Stimulated activated CD4-positive, alpha-beta T cell treated with anti-CD3 and anti-CD28 coated beads, Interleukin-4, amount 100 ng/mL, for 4 hours (primary cell): ENCODE measurements around the gene JADE2.
"Not testable (repeated sequence)": the region's sequence is repeated elsewhere in the genome, so short reads cannot be mapped to it uniquely, and the experiment has no call there.

Experiments used
- DNase-seq, 2 experiments: peaks; one replicate each; pipeline ENCODE4 v3.0.0-alpha.2; 2020

JADE2 gene

DNA sequence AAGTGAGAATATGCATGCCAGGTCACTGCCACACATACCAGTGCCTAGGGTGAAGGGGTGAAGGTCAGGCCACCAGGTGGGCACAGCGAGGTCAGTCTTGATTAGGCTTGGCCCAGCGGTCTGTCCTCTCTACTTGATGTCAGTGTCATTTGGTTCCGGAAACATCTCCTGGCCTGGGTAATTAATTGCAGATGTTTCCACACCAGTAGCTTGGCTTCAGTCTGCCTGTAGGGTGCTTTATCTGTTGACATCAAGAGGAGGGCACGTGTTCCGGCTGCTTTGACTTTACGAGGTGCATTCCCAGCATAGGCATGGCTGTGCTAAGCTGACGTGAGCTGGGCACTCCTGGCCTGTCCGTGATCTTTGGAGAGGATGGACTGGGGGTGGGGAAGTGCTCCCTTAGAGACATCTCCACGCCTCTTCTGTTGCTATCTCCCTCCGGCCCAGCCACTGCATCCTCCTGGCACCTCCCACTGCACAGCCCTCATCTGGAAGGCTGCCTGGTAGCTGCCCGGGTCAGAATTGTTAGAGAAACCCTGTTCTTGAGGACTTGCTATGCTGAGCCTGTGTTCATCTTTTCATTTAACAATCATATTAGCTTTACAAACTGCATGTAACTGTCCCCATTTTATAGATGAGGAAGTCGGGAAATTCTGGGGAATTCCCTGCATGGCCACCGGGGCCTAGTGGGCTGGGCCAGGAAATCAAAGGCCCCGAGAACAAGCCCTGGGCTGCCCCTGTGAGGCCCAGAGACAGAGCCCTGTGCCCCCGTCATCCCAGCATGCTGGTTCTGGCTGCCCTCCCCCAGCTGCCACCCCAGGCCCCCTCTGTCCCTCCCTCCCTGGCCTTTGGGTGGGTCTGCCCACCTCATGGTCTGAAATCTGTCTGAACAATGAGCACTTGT, 29.1 kb downstream of the JADE2 start:
- peak; percentile 49 to 55 for DNase-seq

DNA sequence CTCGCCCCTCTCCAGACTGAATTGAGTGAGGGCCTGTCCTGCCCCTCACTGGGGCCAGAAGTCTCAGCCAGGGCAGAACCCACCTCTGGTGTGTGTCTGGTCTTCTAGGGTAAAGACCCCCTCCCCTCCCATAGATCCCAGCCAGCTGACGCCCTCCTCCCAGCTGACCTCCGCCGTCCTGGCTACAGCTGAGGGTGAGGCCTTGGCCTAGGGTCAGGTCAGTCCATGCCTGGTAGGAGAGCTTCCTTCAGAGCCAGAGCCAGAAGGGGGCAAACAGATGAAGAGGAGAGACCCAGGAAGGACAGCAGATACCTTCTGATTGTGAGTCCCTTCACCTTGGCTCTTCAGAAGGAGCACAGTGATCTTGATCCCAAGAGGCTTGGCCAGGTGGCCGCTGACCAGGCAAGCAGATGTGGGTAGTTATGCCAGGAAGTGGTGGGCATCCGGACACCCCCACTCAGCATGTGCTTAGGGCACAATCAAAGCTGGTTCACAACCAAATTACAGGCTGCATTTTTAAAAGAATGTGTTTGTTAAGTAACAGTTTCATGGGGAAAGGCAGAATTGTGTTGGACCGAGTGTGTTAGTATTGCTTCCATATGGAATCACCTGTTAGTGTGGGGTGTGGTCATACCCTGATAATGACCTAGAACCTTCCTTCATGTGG, 29.9 kb downstream of the JADE2 start:
- no peak for DNase-seq

DNA sequence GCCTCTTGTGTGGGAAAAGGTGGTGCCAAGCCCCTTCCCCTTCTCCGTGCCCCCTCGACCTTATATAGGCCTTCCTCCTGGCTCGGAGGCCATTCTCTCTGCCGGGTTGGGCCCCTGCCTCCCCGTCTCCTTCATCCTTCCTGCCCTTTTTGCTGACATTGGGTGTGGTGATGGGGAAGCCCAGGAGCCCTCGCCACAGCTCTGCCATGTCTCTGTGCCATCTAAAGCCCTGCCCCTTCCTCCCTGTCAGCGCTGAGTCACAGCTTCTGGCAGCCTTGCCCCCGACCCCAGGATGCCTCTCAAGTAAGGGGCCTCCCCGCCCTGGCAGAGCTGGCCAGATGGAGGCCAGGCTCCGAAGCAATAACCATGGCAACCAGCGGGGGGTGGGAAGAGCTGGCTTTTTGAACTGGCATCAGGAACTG, 30.4 kb downstream of the JADE2 start:
- peak; percentile 71 to 85 for DNase-seq

DNA sequence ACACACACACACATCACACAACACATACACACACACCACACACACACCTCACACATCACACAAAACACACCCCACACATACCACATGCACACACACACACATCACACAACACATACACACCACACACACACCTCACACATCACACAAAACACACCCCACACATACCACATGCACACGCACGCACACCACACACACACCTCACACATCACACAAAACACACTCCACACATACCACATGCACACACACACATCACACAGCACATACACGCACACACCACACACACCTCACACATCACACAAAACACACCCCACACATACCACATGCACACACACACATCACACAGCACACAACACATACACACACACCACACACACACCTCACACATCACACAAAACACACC, 31.1 kb downstream of the JADE2 start:
- DNase-seq, result not testable (repeated sequence)

DNA sequence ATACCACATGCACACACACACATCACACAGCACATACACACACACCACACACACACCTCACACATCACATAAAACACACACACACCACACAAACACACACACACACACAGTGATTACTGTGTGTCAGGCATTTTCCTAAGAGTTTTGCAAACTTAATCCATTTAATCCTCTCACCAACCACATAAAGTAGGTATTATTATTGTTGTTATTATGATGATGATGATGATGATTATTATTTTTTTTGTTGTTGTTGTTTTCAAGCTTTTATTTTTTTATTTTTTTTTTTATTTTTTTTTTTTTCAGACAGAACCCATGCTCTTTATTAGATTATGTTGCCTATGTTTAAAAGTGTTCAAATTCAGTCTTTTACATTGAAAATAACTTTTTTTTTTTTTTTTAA, 31.5 kb downstream of the JADE2 start:
- DNase-seq, result no peak

DNA sequence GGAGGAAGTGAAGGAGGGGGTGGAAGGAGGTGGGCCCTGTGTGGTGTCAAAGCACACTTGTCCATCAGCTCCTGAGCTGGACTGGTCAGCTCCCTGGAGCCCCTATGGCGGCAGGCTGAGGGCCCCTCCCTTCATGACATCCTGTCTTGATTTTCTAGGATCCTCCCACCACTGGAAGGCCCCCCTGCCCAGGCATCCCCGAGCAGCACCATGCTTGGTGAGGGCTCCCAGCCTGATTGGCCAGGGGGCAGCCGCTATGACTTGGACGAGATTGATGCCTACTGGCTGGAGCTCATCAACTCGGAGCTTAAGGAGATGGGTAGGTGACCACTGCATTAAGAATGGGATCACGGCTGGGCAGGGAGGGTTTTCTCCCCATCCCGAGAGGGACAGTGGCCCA, 34.2 kb downstream of the JADE2 start:
- no peak for DNase-seq

DNA sequence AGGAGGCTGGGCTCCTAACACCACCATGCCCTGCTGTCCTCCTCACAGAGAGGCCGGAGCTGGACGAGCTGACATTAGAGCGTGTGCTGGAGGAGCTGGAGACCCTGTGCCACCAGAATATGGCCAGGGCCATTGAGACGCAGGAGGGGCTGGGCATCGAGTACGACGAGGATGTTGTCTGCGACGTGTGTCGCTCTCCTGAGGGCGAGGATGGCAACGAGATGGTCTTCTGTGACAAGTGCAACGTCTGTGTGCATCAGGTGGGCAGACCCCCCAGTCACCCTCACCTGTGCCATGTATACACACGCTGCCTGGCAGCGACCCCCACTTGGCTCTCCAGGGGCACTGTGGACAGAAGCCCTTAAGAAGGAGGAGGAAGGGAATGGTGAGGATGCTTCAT, 35.2 kb downstream of the JADE2 start:
- no peak for DNase-seq

DNA sequence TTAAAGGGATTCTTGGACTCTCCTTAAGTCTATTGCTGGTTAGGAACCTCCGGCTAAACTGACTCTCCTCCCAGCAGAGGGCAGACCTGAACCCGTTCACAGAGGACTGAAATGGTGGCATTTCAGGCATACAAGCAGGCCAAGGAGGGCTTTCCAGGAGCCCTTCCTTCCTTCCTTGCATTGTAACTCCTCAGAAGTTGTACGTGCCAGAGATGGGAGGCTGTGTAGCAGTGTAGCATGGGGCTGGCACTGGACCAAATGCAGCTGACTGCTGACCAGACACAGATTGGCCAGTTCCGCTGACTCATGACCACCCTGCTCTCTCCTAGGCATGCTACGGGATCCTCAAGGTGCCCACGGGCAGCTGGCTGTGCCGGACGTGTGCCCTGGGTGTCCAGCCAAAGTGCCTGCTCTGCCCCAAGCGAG, 36.4 kb downstream of the JADE2 start:
- DNase-seq, result no peak

DNA sequence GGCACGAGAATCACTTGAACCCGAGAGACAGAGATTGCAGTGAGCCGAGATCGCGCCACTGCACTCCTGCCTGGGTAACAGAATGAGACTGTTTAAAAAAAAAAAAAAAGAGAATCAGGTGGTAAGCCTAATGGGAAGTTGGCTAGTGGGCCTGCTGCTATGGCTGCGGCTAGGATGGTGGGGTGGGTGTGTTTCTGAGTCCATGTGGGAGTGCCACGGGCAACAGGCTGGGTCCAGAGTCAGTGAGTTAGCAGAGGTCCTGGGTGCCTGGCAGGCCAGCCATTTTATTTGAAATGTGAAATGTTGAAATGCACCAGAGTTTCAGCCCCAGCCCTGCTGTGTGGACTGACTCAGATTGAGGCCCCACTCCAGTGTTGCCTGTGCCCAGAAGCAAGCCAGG, 37.8 kb downstream of the JADE2 start:
- no peak for DNase-seq

DNA sequence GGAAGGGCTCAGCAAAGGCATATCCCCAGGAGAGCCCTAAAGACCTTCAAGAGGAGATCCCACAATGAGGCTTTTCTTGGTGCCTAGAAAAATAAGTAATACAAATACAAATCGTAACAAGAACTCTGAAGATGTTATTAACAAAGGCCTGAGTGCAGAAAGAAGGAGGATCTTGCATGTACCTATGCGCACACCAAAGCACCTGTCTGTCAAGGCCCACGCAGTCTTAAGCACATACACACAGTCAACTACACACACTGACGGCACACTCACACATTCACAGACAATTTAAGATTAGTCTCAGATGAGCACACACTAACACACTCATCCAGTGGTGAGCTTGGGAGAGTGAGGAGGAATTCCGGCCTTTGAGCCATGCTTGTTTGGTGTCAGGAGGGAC, 38.5 kb downstream of the JADE2 start:
- DNase-seq, result no peak

DNA sequence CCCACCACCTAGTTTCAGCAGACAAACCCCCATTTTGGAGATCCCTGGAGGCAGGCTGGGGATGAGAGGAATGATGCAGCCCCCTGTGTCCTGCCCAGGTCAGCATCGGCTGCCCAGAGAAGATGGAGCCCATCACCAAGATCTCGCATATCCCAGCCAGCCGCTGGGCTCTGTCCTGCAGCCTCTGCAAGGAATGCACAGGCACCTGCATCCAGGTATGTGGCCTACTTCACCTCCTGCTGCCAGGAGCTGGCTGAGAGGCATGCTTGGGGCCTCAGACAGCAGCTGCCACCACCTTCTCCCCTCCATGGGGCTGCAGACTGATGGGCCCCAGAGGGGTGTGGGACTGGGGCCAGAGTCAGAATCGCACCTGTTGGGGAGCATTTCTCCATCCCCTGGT, 38.9 kb downstream of the JADE2 start:
- DNase-seq, result no peak

DNA sequence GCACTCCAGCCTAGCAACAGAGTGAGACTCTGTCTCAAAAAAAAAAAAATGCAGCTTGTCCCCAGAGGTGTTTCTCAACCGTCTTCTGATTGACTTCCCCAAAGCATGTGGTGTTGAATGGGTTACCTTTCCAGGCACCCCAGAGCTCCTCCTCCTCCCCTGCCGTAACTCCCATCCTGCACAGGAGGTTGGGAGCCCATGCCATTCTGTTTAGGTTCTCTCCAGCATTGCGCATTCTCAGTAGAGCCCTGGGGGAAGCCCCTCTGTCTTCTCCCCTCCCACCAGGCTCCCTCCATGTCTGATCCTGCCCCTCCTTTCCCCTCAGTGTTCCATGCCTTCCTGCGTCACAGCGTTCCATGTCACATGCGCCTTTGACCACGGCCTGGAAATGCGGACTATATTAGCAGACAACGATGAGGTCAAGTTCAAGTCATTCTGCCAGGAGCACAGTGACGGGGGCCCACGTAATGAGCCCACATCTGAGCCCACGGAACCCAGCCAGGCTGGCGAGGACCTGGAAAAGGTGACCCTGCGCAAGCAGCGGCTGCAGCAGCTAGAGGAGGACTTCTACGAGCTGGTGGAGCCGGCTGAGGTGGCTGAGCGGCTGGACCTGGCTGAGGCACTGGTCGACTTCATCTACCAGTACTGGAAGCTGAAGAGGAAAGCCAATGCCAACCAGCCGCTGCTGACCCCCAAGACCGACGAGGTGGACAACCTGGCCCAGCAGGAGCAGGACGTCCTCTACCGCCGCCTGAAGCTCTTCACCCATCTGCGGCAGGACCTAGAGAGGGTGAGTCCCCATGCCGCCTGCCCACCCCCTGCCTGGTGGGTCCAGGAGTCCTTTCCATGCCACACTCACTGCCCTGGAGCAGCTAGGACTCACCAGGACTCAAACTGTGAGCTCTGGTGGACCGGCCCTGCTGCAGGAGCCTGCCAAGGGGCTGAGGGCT, 40.6 kb downstream of the JADE2 start:
- no peak for DNase-seq

DNA sequence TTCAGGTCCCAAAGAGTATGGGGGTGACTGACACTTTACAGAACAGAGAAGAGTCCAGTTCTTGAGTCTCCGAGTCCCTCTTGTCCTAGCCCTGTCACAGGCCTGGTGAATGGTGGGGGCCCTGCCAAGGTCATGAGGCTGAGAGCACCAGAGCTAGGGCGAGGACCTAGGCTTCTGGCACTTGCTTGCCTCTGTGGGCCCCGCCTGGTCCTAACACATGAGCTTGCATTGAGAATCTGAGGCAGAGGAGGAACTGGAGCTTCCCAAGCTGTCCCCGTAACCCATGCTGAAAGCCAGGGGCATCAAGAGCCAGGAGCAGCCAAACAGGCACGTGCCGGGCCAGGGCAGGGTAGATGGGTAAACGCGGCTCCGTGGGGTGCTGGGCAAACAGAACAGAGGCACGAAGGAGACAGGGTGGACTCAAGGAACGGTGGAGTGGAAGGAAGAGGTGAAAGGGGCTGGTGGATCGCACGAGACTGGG, 41.3 kb downstream of the JADE2 start:
- no peak for DNase-seq

DNA sequence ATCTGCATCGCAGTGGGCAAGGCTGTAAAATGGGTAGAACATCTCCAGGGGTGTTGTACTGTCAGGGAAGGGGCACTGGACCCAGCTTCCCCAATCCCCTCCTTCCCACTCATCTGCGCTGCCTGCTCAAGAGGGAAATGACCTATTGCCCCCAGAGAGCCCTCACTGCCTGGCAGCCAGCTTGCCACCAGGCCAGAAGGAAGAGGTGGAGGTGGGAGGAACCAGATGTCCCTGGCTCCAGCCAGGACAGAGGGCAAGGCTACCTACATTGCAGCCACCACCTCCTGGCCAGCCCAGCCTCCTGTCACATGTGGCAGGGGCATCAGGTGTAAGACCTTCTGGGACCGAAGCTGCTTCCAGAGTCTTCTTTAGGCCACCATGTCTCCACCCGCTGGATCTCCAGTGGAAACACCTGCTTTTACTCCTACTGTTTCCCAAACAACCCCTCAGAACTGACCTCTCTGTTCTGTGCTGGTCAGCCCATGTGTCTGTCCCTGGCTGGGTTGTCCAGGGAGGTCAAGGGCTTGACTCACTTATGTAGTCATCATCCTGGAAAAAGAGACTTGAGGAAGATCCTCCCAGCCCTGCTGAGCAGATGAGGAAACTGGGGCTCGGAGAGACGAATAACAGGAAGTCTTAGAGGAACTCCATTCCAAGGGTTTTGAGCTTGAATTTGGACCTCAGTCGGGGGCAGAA, 42.3 kb downstream of the JADE2 start:
- DNase-seq, result no peak

DNA sequence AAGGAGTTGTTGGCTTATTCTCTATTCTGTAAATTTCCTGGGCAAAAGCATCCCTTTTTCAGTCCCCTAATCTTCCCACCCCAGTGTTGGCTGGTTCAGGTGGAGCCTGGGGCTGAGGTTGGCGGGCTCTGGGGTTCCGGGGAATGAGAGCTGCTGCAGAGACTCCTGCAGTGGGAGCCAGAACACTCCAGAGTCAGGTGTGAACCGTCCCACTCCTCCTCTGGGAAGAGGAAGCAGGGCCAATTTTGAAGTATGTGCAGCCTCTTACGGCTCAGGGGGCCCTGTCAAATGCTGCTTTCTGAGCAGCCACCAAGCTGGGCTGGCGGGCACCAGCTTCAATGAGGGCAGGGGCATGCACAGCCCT, 42.8 kb downstream of the JADE2 start:
- DNase-seq, result no peak

DNA sequence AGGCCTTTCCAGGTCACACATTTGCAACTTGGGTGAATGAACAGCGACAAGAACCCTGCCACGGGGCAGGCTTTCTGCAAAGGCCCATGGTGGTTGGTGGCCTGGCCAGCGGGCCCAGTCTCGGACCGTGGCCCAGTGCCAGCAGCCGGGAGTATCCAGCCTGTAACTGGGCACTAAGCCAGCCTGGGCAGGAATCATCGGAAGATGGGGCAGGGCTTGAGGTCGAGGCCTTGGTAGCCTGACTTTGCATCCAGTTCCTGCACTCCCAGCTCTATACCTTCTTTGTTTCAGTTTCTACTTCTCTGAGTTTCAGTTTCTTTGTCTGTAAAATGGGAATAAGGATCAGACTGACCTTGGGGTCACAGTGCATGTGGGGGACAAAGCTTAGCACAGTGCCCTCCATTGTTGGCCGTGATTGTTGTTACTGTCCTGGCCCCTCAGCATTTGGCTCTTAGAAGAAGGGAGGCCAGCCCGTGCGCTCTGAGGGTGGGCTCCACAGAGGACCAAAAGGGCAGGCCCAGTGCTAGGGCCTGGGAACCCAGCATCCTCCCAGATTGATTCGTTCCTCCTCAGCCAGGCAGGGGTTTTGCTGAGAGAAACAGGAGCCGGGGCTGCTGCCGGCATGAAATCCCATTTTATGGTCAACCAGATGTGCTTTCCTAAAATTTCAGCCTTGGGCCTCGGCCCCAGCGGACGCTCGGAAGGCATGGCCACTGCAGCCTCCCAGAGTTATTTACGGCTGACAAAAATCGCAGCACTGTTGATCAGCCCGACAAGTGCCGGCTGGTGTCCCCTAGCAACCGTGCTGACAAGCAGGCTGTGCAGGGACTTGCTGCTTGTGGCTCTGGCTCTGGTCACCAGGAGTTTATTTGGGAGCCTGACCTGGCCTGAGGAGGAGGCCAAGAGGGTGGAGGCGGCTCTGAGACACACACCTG, 43.6 kb downstream of the JADE2 start:
- DNase-seq, result no peak

DNA sequence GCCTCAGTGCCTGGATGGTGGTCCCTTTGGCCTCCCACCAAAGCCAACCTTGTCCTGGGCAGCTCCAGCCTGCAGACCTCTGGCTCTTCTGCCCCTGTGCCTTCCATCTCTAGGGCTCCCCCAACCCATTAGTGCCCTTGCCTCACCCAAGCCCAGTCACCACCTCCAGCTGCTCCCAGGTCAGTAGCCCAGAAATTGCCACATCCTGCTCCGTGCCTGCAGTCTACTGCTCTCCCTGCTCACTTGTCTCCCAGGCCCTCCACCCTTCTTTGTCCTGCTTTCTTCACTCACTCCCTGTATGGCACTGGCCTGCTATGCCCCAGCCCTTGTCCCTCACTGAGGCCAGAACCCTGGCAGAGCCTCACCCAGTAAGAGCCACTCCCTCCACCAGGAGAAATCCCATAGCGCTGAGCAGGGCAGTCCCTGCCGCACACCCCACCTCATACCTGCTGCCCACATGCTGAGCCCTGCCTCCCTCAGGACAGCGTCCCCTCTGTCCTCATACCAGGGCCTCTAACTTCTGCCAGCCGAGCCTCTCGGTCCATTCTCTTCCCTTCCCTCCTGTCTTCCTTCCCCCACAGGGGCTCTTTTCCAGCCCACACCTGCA, 44.4 kb downstream of the JADE2 start:
- DNase-seq, result no peak

DNA sequence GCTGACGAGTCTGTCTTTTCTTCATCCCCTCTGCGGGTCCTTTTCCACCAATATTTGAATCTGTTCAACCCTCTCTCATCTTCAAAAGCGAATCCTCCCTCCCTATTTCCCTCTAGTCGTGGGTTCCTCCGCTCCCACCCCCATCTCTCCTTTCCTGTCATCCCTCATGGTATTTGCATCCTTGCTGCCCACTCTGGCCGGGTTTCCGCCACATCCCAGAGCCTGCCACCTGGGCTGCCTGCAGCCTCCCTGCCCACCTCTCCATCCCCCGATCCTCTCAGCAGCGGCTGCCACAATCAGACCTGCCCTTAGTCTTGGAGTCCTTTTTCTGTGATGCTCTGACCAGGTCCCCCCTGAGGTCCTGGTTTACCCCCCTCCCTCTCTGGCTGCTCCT, 44.9 kb downstream of the JADE2 start:
- no peak for DNase-seq

DNA sequence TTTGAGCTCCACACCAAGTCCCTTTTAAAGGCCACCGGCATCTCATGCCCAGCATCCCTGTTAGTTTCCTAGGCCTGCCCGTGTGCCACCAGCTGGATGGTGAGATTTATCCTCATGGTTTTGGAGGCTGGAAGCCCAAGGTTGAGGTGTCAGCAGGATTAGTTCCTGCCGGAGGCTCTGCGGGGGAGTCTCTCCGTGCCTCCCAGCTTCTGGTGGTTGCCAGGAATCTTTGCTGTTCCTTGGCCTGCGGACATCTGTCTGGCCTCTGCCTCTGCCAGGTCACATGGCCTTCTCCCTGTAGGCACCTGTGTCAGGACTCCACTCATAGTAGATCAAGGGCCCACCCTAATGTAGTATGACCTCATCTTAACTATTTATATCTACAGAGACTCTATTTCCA, 45.4 kb downstream of the JADE2 start:
- DNase-seq, result no peak

DNA sequence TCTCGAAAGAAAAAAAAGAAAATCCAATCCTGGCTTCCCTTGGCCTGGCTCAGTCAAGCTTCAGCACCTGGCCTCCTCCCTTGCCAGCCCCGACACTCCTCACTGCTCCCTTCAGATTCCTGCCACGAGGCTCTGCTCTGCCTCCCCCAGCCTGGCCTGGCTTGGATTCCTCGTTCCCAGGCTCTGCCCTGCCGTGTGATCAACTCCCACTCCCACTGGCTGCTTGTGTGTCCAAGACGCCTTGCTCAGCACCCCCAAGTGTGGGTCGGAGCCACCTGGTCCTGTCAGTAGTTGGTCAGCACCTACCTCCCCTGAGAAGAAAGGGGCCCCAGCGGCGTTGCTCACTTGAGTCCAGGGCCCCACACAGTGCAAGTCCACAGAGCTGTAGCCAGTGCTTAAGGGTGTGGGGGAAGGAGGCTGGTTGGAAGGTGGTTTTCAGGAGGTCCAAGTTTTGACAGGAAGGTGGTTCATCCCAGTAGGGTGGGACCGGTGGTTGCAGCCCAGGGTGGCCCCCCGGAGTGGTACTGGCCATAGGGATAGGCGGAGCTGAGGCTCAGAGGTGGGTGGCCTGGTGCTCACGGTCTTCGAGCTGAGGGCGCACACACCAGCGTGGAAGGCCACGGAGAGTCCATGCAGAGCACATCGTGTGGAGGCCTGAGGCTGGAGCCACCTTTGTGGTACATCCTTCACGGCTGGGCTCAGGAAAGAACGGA, 46.4 kb downstream of the JADE2 start:
- no peak for DNase-seq
